ENCODE data around the gene RRP15. TPM values are rescaled to one million over a fixed set of nuclear protein-coding genes. Genes with fewer than 3 reads are reported as not detected.

Gene RRP15
- total RNA-seq, 1 experiment from 2014 or later = 15.5 TPM

GRCh38 chr1:218368686-218369085 lies 83.6 kb downstream of the RRP15 start:
- no peak for DNase-seq
- Histone ChIP-seq H3K4me3 (ENCODE audit: insufficient read depth, low read depth, low read length) (no peak overlapping the region), H3K36me3 (replicated peaks; ENCODE audit: control insufficient read depth, insufficient read depth, low read length) (no peaks in the 10 kb centered on the region), H3K27me3 (ENCODE audit: control insufficient read depth, insufficient read depth, low read length) (no peaks in the 10 kb centered on the region)

GRCh38 chr1:218369688-218370511 lies 84.8 kb downstream of the RRP15 start:
- Histone ChIP-seq H3K27me3 (ENCODE audit: control insufficient read depth, insufficient read depth, low read length) (no peaks in the 10 kb centered on the region), H3K4me3 (ENCODE audit: insufficient read depth, low read depth, low read length) (no peak overlapping the region), H3K36me3 (replicated peaks; ENCODE audit: control insufficient read depth, insufficient read depth, low read length) (no peaks in the 10 kb centered on the region)
- no peak for DNase-seq

GRCh38 chr1:218371927-218372672 lies 87.0 kb downstream of the RRP15 start:
- Histone ChIP-seq H3K27me3 (ENCODE audit: control insufficient read depth, insufficient read depth, low read length) (no peaks in the 10 kb centered on the region), H3K4me3 (ENCODE audit: insufficient read depth, low read depth, low read length) (no peak overlapping the region), H3K36me3 (replicated peaks; ENCODE audit: control insufficient read depth, insufficient read depth, low read length) (no peaks in the 10 kb centered on the region)
- no peak for DNase-seq

GRCh38 chr1:218374401-218375353 lies 89.6 kb downstream of the RRP15 start:
- Histone ChIP-seq H3K4me3 (ENCODE audit: insufficient read depth, low read depth, low read length) (no peak overlapping the region), H3K36me3 (replicated peaks; ENCODE audit: control insufficient read depth, insufficient read depth, low read length) (no peaks in the 10 kb centered on the region), H3K27me3 (ENCODE audit: control insufficient read depth, insufficient read depth, low read length) (no peaks in the 10 kb centered on the region)
- DNase-seq = no peak

- no peaks in the 10 kb centered on the region for H3K27me3 ChIP-seq (ENCODE audit: control insufficient read depth, insufficient read depth, low read length)
- no peak overlapping the region for H3K4me3 ChIP-seq (ENCODE audit: insufficient read depth, low read depth, low read length)
- no peak for DNase-seq
- no peaks in the 10 kb centered on the region for H3K36me3 ChIP-seq (replicated peaks; ENCODE audit: control insufficient read depth, insufficient read depth, low read length)
These were observed 91.6 kb downstream of the RRP15 start for GRCh38 chr1:218376722-218377121.

GRCh38 chr1:218377143-218377660 lies 92.1 kb downstream of the RRP15 start:
- H3K4me3 ChIP-seq (ENCODE audit: insufficient read depth, low read depth, low read length) = no peak overlapping the region
- no peaks in the 10 kb centered on the region for H3K36me3 ChIP-seq (replicated peaks; ENCODE audit: control insufficient read depth, insufficient read depth, low read length)
- no peaks in the 10 kb centered on the region for H3K27me3 ChIP-seq (ENCODE audit: control insufficient read depth, insufficient read depth, low read length)
- DNase-seq = no peak

- no peaks in the 10 kb centered on the region for H3K27me3 ChIP-seq (ENCODE audit: control insufficient read depth, insufficient read depth, low read length)
- no peaks in the 10 kb centered on the region for H3K36me3 ChIP-seq (replicated peaks; ENCODE audit: control insufficient read depth, insufficient read depth, low read length)
- no peak for DNase-seq
- no peak overlapping the region for H3K4me3 ChIP-seq (ENCODE audit: insufficient read depth, low read depth, low read length)
These were observed 95.3 kb downstream of the RRP15 start for GRCh38 chr1:218380125-218380977.

GRCh38 chr1:218382261-218382660 lies 97.2 kb downstream of the RRP15 start:
- Histone ChIP-seq H3K36me3 (replicated peaks; ENCODE audit: control insufficient read depth, insufficient read depth, low read length) (no peaks in the 10 kb centered on the region), H3K27me3 (ENCODE audit: control insufficient read depth, insufficient read depth, low read length) (no peaks in the 10 kb centered on the region), H3K4me3 (ENCODE audit: insufficient read depth, low read depth, low read length) (no peak overlapping the region)
- DNase-seq = no peak

- Histone ChIP-seq H3K4me3 (ENCODE audit: insufficient read depth, low read depth, low read length) (no peak overlapping the region), H3K27me3 (ENCODE audit: control insufficient read depth, insufficient read depth, low read length) (no peaks in the 10 kb centered on the region), H3K36me3 (replicated peaks; ENCODE audit: control insufficient read depth, insufficient read depth, low read length) (no peaks in the 10 kb centered on the region)
- no peak for DNase-seq
These were observed 98.0 kb downstream of the RRP15 start for GRCh38 chr1:218383051-218383450.

GRCh38 chr1:218383681-218384080 lies 98.6 kb downstream of the RRP15 start:
- Histone ChIP-seq H3K4me3 (ENCODE audit: insufficient read depth, low read depth, low read length) (no peak overlapping the region), H3K27me3 (ENCODE audit: control insufficient read depth, insufficient read depth, low read length) (no peaks in the 10 kb centered on the region), H3K36me3 (replicated peaks; ENCODE audit: control insufficient read depth, insufficient read depth, low read length) (no peaks in the 10 kb centered on the region)
- DNase-seq = no peak

- no peaks in the 10 kb centered on the region for H3K36me3 ChIP-seq (replicated peaks; ENCODE audit: control insufficient read depth, insufficient read depth, low read length)
- no peak overlapping the region for H3K4me3 ChIP-seq (ENCODE audit: insufficient read depth, low read depth, low read length)
- H3K27me3 ChIP-seq (ENCODE audit: control insufficient read depth, insufficient read depth, low read length) = no peaks in the 10 kb centered on the region
- DNase-seq = no peak
These were observed 99.5 kb downstream of the RRP15 start for GRCh38 chr1:218384581-218384993.

Data from H7 (cell line).